Choroid plexus epithelial cell (primary cell): ENCODE data around the gene VPS35.
A peak's percentile ranks its signal among the peaks of the same experiment; 100 is the strongest.

Source experiments
- DNase-seq: peaks from one replicate; pipeline ENCODE4 v3.0.0-alpha.2; 2010; ENCODE audit warnings: low read depth
- H3K4me3 ChIP-seq: 2 replicates; pipeline ENCODE4 v1.5.1; 2011; ENCODE audit warnings: low read depth, mild to moderate bottlenecking, control low read depth, low read length, moderate library complexity
- CTCF ChIP-seq: conservative IDR thresholded peaks from 2 replicates; pipeline ENCODE4 v1.5.1; 2011; ENCODE audit warnings: low read depth, mild to moderate bottlenecking, control low read depth, inconsistent platforms, low read length, moderate library complexity

VPS35 gene

GRCh38 chr16:46651305-46651704 lies 37.7 kb downstream of the VPS35 start:
- H3K4me3 ChIP-seq: no peak overlapping the region
- DNase-seq: no peak
- no peak for TF ChIP-seq CTCF

GRCh38 chr16:46650254-46650623 lies 38.7 kb downstream of the VPS35 start:
- peak; percentile 16 for DNase-seq
- H3K4me3 ChIP-seq: no peak overlapping the region
- TF ChIP-seq CTCF: no peak

GRCh38 chr16:46649588-46650253 lies 39.3 kb downstream of the VPS35 start:
- H3K4me3 ChIP-seq: no peak overlapping the region
- TF ChIP-seq CTCF: no peak
- no peak for DNase-seq

- TF ChIP-seq CTCF: peak; percentile 15
- no peak for DNase-seq
- no peak overlapping the region for H3K4me3 ChIP-seq
Observed at GRCh38 chr16:46648656-46649055, 40.3 kb downstream of the VPS35 start.

- DNase-seq: peak; percentile 56
- H3K4me3 ChIP-seq: no peak overlapping the region
- TF ChIP-seq CTCF: no peak
Observed at GRCh38 chr16:46638947-46639925, 49.7 kb downstream of the VPS35 start.

- DNase-seq: no peak
- TF ChIP-seq CTCF: no peak
- H3K4me3 ChIP-seq: no peak overlapping the region
Observed at GRCh38 chr16:46632778-46633733, 55.9 kb downstream of the VPS35 start.
